Smooth muscle cell (in vitro differentiated cells): Measurements from ENCODE around the gene TUBB4B. TPM values are rescaled to one million over a fixed set of nuclear protein-coding genes. Genes with fewer than 3 reads are reported as not detected.

Experiments
- DNase-seq: peaks from one replicate; lab custom pipeline; 2025; ENCODE audit not compliant: unreplicated experiment; lab: John Stamatoyannopoulos, UW
- H2AFZ ChIP-seq: fragments of 200-600 bp; sonication (generic); 2 replicates; pipeline ENCODE4 v1.6.0; 2016; ENCODE audit warnings: antibody characterized with exemption, low read depth, mild to moderate bottlenecking
- H3F3A ChIP-seq: fragments of 200-600 bp; sonication (generic); 2 replicates; pipeline ENCODE4 v1.6.0; 2017; ENCODE audit warnings: antibody characterized with exemption, low read depth
- H3K27ac ChIP-seq: fragments of 200-600 bp; sonication (generic); 2 replicates; pipeline ENCODE4 v1.5.1; 2016; ENCODE audit warnings: low read depth, mild to moderate bottlenecking
- H3K27me3 ChIP-seq: fragments of 200-600 bp; sonication (generic); 2 replicates; pipeline ENCODE4 v1.6.1; 2016; ENCODE audit warnings: low read depth, mild to moderate bottlenecking
- H3K36me3 ChIP-seq: fragments of 200-600 bp; sonication (generic); 2 replicates; pipeline ENCODE4 v1.5.1; 2016; ENCODE audit warnings: low read depth
- H3K4me1 ChIP-seq: fragments of 200-600 bp; sonication (generic); 2 replicates; pipeline ENCODE4 v1.5.1; 2016; ENCODE audit warnings: low read depth
- H3K4me2 ChIP-seq: fragments of 200-600 bp; sonication (generic); 2 replicates; pipeline ENCODE4 v1.6.0; 2016; ENCODE audit warnings: mild to moderate bottlenecking
- H3K4me3 ChIP-seq: fragments of 200-600 bp; sonication (generic); 2 replicates; pipeline ENCODE4 v1.5.1; 2016; ENCODE audit warnings: mild to moderate bottlenecking
- H3K79me2 ChIP-seq: fragments of 200-600 bp; sonication (generic); 2 replicates; pipeline ENCODE4 v1.6.0; 2016; ENCODE audit warnings: low read depth, mild to moderate bottlenecking
- H3K9ac ChIP-seq: fragments of 200-600 bp; sonication (generic); 2 replicates; pipeline ENCODE4 v1.6.0; 2016; ENCODE audit warnings: low read depth
- H3K9me3 ChIP-seq: fragments of 200-600 bp; sonication (generic); replicated peaks from 2 replicates; pipeline ENCODE4 v1.5.1; 2016; ENCODE audit warnings: low read depth
- H4K20me1 ChIP-seq: fragments of 200-600 bp; sonication (generic); 2 replicates; pipeline ENCODE4 v1.6.0; 2016; ENCODE audit warnings: low read depth
- WGBS: methylation state at CpG from one replicate; pipeline ENCODE4 v1.1.7; 2016; ENCODE audit warnings: low lambda C conversion rate; 5-methylcytosine and 5-hydroxymethylcytosine counted together
- polyA plus RNA-seq: library from polyadenylated mRNA; unstranded; fragments of >200 nt; fragmentation: Nextera tagmentation; extraction: Ambion mirVana; gene quantifications from 2 replicates; pipeline ENCODE4 v1.2.1, GENCODE V29; 2016
- total RNA-seq: library from RNA; depleted of rRNA; stranded (reverse); fragments of >200 nt; gene quantifications from 2 replicates; pipeline ENCODE4 v1.2.3, GENCODE V29; 2014
- TF ChIP-seq, protein P1 (sequence below): fragments of 200-600 bp; sonication (generic); IDR thresholded peaks from 2 replicates; pipeline ENCODE4 v1.5.1; 2017; ENCODE audit warnings: borderline replicate concordance, mild to moderate bottlenecking, antibody characterized with exemption; ENCODE audit not compliant: insufficient read depth, poor library complexity, severe bottlenecking

TUBB4B gene
- total and polyA plus RNA-seq, 2 experiments from 2014 or later = 164 to 317 TPM

DNA sequence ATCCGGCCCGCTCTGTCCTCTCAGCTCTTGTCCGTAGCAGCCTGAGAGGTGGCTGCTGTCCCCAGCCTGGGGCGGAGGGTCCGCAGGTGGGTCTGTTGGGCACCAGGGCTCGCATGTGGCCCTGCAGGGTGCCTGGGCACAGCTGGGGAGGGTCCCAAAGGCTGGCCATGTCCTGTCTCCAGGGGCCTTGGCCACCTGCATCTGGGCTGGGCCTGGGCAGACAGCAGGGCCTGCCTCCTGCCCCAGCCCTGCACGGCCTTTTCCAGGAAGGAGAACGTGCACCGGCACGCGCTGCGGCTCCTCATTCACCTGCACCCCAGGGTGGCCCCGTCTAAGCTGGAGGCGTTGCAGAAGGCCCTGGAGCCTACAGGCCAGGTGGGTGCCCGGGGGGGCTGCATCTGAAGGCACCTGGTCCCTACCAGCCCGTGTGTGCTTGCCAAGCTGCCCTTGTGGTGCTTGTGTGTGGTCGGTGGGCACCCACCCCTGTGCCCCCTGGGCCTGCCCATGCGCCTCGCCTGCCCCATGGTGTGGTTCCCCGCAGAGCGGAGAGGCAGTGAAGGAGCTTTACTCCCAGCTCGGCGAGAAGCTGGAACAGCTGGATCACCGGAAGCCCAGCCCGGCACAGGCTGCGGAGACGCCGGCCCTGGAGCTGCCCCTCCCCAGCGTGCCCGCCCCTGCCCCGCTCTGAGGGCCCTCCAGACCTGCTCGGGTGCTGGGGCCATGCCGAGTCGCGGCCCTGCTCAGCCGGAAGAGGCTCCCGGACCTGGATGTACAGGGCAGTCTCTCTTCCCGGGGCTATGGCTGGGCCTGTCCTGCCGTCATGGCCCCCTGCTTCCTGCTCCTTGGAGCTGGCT, 31.4 kb downstream of the TUBB4B start:
- WGBS = 92% methylated on average over 31 of the region's 39 CpGs

DNA sequence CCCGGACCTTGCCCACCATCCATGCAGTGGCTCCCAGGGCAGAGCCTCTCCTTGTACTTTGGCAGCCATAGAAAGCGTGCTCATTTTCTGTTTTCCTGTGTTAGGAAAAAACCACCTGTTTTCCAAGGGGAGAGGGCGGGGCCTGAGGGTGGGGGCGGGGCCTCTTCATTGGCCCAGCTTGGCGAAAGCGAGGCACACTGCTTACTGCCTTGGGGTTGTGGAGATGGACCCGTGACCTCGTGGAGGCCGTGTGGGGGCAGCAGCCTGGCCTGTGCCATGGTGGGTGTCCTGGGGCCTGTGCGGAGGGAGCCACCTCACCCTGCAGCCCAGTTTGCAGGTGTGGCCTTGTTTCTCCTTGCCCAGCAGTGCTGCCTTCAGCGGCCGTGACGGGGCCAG, 32.0 kb downstream of the TUBB4B start:
- Histone ChIP-seq H4K20me1 (peaks cover 33% of the 10 kb centered on the region), H3K9me3 (no peaks in the 10 kb centered on the region), H3K36me3 (no peaks in the 10 kb centered on the region), H3K4me2 (no peak overlapping the region), H2AFZ (no peak overlapping the region), H3K79me2 (no peaks in the 10 kb centered on the region), H3K4me3 (no peak overlapping the region), H3K27me3 (no peaks in the 10 kb centered on the region), H3K9ac (no peak overlapping the region), H3K27ac (no peak overlapping the region), H3F3A (no peaks in the 10 kb centered on the region), H3K4me1 (peaks cover 15% of the 10 kb centered on the region)
- WGBS = 86% methylated on average over 13 of the region's 13 CpGs
- TF ChIP-seq, protein P1, sequence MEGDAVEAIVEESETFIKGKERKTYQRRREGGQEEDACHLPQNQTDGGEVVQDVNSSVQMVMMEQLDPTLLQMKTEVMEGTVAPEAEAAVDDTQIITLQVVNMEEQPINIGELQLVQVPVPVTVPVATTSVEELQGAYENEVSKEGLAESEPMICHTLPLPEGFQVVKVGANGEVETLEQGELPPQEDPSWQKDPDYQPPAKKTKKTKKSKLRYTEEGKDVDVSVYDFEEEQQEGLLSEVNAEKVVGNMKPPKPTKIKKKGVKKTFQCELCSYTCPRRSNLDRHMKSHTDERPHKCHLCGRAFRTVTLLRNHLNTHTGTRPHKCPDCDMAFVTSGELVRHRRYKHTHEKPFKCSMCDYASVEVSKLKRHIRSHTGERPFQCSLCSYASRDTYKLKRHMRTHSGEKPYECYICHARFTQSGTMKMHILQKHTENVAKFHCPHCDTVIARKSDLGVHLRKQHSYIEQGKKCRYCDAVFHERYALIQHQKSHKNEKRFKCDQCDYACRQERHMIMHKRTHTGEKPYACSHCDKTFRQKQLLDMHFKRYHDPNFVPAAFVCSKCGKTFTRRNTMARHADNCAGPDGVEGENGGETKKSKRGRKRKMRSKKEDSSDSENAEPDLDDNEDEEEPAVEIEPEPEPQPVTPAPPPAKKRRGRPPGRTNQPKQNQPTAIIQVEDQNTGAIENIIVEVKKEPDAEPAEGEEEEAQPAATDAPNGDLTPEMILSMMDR = no peak
- no peak for DNase-seq

More for the DNA sequence above, 31.4 kb downstream of the TUBB4B start:
- H3K9ac ChIP-seq = no peak overlapping the region
- no peaks in the 10 kb centered on the region for H3F3A ChIP-seq
- H3K79me2 ChIP-seq = no peaks in the 10 kb centered on the region
- peaks cover 13% of the 10 kb centered on the region for H3K4me1 ChIP-seq
- H3K4me3 ChIP-seq = no peak overlapping the region
- TF ChIP-seq, protein P1 = no peak
- no peaks in the 10 kb centered on the region for H3K27me3 ChIP-seq
- peaks cover 33% of the 10 kb centered on the region for H4K20me1 ChIP-seq
- H3K4me2 ChIP-seq = no peak overlapping the region
- H3K36me3 ChIP-seq = no peaks in the 10 kb centered on the region
- no peak for DNase-seq
- no peak overlapping the region for H3K27ac ChIP-seq
- no peak overlapping the region for H2AFZ ChIP-seq
- no peaks in the 10 kb centered on the region for H3K9me3 ChIP-seq

DNA sequence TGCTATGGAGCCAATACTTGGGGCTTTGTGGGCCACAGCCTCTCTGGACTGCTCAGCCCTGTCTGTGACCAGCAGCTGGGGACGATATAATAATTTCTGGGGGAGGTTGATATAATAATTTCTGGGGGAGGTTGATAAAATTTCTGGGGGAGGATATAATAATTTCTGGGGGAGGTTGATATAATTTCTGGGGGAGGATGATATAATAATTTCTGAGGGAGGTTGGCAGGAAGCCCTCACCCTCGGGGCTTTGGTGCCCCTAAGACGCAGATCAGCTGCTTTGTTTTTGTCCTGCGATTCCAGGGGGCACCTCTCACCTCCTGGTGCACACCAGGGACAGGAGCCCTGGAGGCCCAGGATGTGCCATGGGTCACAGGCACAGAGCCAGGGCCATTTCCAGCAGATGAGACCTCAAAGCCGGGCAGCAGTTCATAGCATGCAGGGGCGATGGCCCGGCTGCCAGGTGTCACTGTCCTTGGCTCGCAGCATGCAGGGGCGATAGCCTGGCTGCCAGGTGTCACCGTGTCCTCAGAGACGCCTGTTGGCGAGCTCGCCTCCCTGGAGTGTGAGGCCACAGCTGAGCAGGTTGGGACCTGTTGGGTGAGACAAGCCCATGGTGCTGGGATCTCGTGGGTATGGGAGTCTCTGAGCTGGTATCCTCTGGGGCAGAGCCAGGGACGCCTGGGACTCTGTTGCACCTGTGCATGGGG, 32.7 kb downstream of the TUBB4B start:
- TF ChIP-seq, protein P1 = no peak
- no peak overlapping the region for H3K4me3 ChIP-seq
- H3K4me2 ChIP-seq = no peak overlapping the region
- H3K9me3 ChIP-seq = no peaks in the 10 kb centered on the region
- peaks cover 15% of the 10 kb centered on the region for H3K4me1 ChIP-seq
- peaks cover 33% of the 10 kb centered on the region for H4K20me1 ChIP-seq
- H3K36me3 ChIP-seq = no peaks in the 10 kb centered on the region
- no peak overlapping the region for H3K9ac ChIP-seq
- no peaks in the 10 kb centered on the region for H3K27me3 ChIP-seq
- WGBS = 81% methylated on average over 15 of the region's 15 CpGs
- H3K79me2 ChIP-seq = no peaks in the 10 kb centered on the region
- no peaks in the 10 kb centered on the region for H3F3A ChIP-seq
- H3K27ac ChIP-seq = no peak overlapping the region
- no peak overlapping the region for H2AFZ ChIP-seq
- DNase-seq = no peak
